HepG2 (cell line): ENCODE measurements around the gene ALDH4A1. TPM values are rescaled to one million over a fixed set of nuclear protein-coding genes. Genes with fewer than 3 reads are reported as not detected.

Experiments used
- AGO2 ChIP-seq: fragments of 200-400 bp; formaldehyde crosslinking; optimal IDR thresholded peaks from 2 replicates; pipeline ENCODE3; 2017; ENCODE audit warnings: mild to moderate bottlenecking, low read depth, low read length, moderate library complexity
- FOSL2 ChIP-seq: sonication (generic); formaldehyde crosslinking; IDR thresholded peaks from 2 replicates; pipeline ENCODE4 v1.4.0; 2020; ENCODE audit warnings: missing genetic modification reagents
- FOXA1 ChIP-seq, 2 experiments: fragments of 450-650 bp in 1 of 2; sonication (generic) in 1 of 2; formaldehyde crosslinking in 1 of 2; IDR thresholded peaks; 2 replicates each; pipeline versions ENCODE4 v1.4.0 to v1.6.1; 2016 to 2020; ENCODE audit warnings: missing genetic modification reagents in 1 of 2
- GABPA ChIP-seq, 2 experiments: IDR thresholded peaks; 2 replicates each; pipeline ENCODE4 v1.6.1; 2011 to 2016; ENCODE audit warnings: low read depth in 2 of 2, low read length in 1 of 2, missing biosample characterization in 1 of 2, missing genetic modification characterization in 1 of 2
- KDM5B ChIP-seq: sonication (generic); formaldehyde crosslinking; IDR thresholded peaks from 2 replicates; pipeline ENCODE4 v1.4.0; 2020; ENCODE audit warnings: missing genetic modification reagents, mild to moderate bottlenecking, borderline replicate concordance
- KMT2A ChIP-seq: sonication (generic); formaldehyde crosslinking; IDR thresholded peaks from 2 replicates; pipeline ENCODE4 v1.4.0; 2020; ENCODE audit warnings: missing genetic modification reagents
- MEIS2 ChIP-seq: sonication (generic); formaldehyde crosslinking; IDR thresholded peaks from 2 replicates; pipeline ENCODE4 v1.9.0; 2021; ENCODE audit warnings: mild to moderate bottlenecking, missing genetic modification reagents
- MTF1 ChIP-seq: sonication (generic); formaldehyde crosslinking; IDR thresholded peaks from 2 replicates; pipeline ENCODE4 v1.5.0; 2020; ENCODE audit warnings: missing genetic modification reagents
- NR3C1 ChIP-seq: sonication (generic); formaldehyde crosslinking; IDR thresholded peaks from 2 replicates; pipeline ENCODE4 v1.4.0; 2020; ENCODE audit warnings: missing genetic modification reagents
- ZKSCAN8 ChIP-seq: IDR thresholded peaks from 2 replicates; pipeline ENCODE4 v1.6.1; 2016; ENCODE audit warnings: borderline replicate concordance, missing genetic modification reagents, missing compliant biosample characterization
- ZNF274 ChIP-seq: sonication (generic); formaldehyde crosslinking; IDR thresholded peaks from 2 replicates; pipeline ENCODE4 v1.5.1; 2020; ENCODE audit warnings: mild to moderate bottlenecking, missing genetic modification reagents
- ZNF337 ChIP-seq: sonication (generic); formaldehyde crosslinking; IDR thresholded peaks from 2 replicates; pipeline ENCODE4 v1.5.1; 2020; ENCODE audit warnings: missing genetic modification reagents, low read depth, mild to moderate bottlenecking, borderline replicate concordance
- ZNF350 ChIP-seq: sonication (generic); formaldehyde crosslinking; IDR thresholded peaks from 2 replicates; pipeline ENCODE4 v1.4.0; 2020; ENCODE audit warnings: mild to moderate bottlenecking, low read depth, missing genetic modification reagents, borderline replicate concordance
- ZNF556 ChIP-seq: sonication (generic); formaldehyde crosslinking; IDR thresholded peaks from 2 replicates; pipeline ENCODE4 v1.4.0; 2020; ENCODE audit warnings: mild to moderate bottlenecking, missing genetic modification reagents, borderline replicate concordance
- ZNF850 ChIP-seq: sonication (generic); formaldehyde crosslinking; conservative IDR thresholded peaks from 2 replicates; pipeline ENCODE4 v1.9.0; 2021; ENCODE audit warnings: mild to moderate bottlenecking, missing genetic modification reagents
- ZSCAN20 ChIP-seq: sonication (generic); formaldehyde crosslinking; IDR thresholded peaks from 2 replicates; pipeline ENCODE4 v1.4.0; 2020; ENCODE audit warnings: missing genetic modification reagents, mild to moderate bottlenecking, borderline replicate concordance
- polyA plus RNA-seq, 8 experiments: library from polyadenylated mRNA; depleted of rRNA in 3 of 8; stranded (reverse) in 7 of 8; unstranded in 1 of 8; fragments of >200 nt; fragmentation: Illumina TruSeq in 4 of 8; extraction: Trizol in 4 of 8; gene quantifications; 2 replicates each; pipeline versions ENCODE4 v1.2.1 to v1.2.3, GENCODE V29; 2011 to 2016; ENCODE audit warnings: low read depth in 4 of 8, missing spikeins in 1 of 8, mixed read lengths in 1 of 8; ENCODE audit not compliant: insufficient read depth in 1 of 8
- total RNA-seq, 5 experiments: library from RNA; depleted of rRNA; stranded (reverse); fragments of >200 nt; fragmentation: Illumina TruSeq; extraction: Trizol; gene quantifications; 2 replicates each; pipeline ENCODE4 v1.2.3, GENCODE V29; 2016; ENCODE audit warnings: low read depth in 1 of 5
- TF ChIP-seq, protein P1 (sequence below): sonication (generic); formaldehyde crosslinking; IDR thresholded peaks from 2 replicates; pipeline ENCODE4 v1.8.0; 2022; ENCODE audit warnings: mild to moderate bottlenecking, missing genetic modification reagents
- TF ChIP-seq, protein P2 (sequence below): sonication (generic); formaldehyde crosslinking; IDR thresholded peaks from 2 replicates; pipeline ENCODE4 v1.8.0; 2022; ENCODE audit warnings: missing genetic modification reagents, low read depth, mild to moderate bottlenecking, borderline replicate concordance
- TF ChIP-seq, protein P3 (sequence below): sonication (generic); formaldehyde crosslinking; IDR thresholded peaks from 2 replicates; pipeline ENCODE4 v1.5.0; 2020; ENCODE audit warnings: mild to moderate bottlenecking, missing genetic modification reagents, borderline replicate concordance
- TF ChIP-seq, protein P4 (sequence below): sonication (generic); formaldehyde crosslinking; IDR thresholded peaks from 2 replicates; pipeline ENCODE4 v1.4.0; 2020; ENCODE audit warnings: missing genetic modification reagents, borderline replicate concordance
- TF ChIP-seq, protein P5 (sequence below): sonication (generic); formaldehyde crosslinking; IDR thresholded peaks from 2 replicates; pipeline ENCODE4 v1.5.1; 2020; ENCODE audit warnings: mild to moderate bottlenecking, moderate library complexity, missing genetic modification reagents

The ALDH4A1 gene
- total and polyA plus RNA-seq, 2 of the 13 experiments (the other 11 are each of a cell fraction or from before 2014, with no cell fraction given): 76.4 to 240 TPM

DNA sequence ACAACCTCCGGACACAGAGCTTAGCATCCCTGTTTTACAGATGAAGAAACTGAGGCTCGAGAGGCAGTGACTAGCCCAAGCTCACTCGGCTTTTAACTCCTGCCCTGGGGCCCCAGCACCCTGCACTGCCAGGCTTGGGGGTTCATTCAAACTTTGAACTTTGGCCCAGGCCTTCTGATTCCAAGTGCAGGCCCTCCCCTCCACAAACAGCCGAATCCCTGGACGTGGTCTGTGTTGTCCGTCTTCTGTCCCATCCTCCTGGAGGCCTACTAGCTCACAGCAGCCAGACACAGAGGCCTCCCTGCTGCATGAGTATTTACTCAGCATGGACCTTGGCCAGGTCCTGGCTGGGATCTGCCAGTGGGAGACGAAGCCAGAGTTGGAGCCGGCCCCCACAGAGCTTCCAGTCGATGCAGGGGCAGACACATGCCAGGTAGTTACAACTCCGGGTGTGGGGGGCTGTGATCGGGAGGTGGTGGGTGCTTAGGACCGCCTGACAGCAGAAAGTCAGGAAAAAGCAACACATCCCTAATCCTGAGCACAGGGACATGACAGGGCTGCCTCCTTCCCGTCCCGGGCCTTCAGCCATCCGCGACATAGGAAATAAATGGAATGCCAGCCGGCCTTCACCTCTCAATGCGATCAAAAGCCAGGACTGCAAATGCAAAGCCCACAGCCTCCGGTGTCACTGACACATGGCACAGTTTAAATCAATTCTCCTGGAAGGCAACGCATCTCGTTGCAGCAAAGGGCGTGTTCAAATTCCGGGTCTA is 46.7 kb upstream of the ALDH4A1 start (continued):
- no peak; the same call in none of the 2 replicates for TF ChIP-seq MTF1 (CRISPR knock-in tag)
- no peak for TF ChIP-seq FOXA1 (IDR thresholded peaks at IDR 0.05)
- peak; percentile 97 for TF ChIP-seq FOXA1 (CRISPR knock-in tag; IDR thresholded peaks at IDR 0.05)
- 0 out of 2 replicates have a peak, but pooled peaks have one; percentile 24 for TF ChIP-seq ZKSCAN8 (CRISPR knock-in tag)
- TF ChIP-seq, protein P1, sequence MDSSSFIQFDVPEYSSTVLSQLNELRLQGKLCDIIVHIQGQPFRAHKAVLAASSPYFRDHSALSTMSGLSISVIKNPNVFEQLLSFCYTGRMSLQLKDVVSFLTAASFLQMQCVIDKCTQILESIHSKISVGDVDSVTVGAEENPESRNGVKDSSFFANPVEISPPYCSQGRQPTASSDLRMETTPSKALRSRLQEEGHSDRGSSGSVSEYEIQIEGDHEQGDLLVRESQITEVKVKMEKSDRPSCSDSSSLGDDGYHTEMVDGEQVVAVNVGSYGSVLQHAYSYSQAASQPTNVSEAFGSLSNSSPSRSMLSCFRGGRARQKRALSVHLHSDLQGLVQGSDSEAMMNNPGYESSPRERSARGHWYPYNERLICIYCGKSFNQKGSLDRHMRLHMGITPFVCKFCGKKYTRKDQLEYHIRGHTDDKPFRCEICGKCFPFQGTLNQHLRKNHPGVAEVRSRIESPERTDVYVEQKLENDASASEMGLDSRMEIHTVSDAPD: peak; percentile 62; the same call in 1 of the 2 replicates
- TF ChIP-seq ZNF337: no peak; the same call in 1 of the 2 replicates
- peak; percentile 70 for TF ChIP-seq FOSL2 (CRISPR knock-in tag)
- TF ChIP-seq MEIS2: peak; percentile 85; the same call in 1 of the 2 replicates
- TF ChIP-seq ZNF350 (CRISPR knock-in tag): peak; percentile 91
- TF ChIP-seq, protein P2, sequence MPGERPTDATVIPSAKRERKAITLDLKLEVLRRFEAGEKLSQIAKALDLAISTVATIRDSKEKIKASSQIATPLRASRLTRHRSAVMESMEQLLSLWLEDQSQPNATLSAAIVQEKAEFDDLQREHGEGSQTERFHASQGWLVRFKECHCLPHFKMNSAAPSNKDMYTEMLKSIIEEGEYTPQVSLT (CRISPR knock-in tag): no peak
- TF ChIP-seq, protein P3, sequence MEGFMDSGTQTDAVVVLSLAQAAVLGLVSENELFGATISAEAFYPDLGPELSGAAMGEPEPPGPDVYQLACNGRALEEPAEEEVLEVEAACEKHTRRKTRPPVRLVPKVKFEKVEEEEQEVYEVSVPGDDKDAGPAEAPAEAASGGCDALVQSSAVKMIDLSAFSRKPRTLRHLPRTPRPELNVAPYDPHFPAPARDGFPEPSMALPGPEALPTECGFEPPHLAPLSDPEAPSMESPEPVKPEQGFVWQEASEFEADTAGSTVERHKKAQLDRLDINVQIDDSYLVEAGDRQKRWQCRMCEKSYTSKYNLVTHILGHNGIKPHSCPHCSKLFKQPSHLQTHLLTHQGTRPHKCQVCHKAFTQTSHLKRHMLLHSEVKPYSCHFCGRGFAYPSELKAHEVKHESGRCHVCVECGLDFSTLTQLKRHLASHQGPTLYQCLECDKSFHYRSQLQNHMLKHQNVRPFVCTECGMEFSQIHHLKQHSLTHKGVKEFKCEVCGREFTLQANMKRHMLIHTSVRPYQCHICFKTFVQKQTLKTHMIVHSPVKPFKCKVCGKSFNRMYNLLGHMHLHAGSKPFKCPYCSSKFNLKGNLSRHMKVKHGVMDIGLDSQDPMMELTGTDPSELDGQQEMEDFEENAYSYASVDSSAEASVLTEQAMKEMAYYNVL (CRISPR knock-in tag): peak; percentile 85
- TF ChIP-seq KDM5B (CRISPR knock-in tag): peak; percentile 94
- TF ChIP-seq, protein P4, sequence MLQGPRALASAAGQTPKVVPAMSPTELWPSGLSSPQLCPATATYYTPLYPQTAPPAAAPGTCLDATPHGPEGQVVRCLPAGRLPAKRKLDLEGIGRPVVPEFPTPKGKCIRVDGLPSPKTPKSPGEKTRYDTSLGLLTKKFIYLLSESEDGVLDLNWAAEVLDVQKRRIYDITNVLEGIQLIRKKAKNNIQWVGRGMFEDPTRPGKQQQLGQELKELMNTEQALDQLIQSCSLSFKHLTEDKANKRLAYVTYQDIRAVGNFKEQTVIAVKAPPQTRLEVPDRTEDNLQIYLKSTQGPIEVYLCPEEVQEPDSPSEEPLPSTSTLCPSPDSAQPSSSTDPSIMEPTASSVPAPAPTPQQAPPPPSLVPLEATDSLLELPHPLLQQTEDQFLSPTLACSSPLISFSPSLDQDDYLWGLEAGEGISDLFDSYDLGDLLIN (CRISPR knock-in tag): 0 out of 2 replicates have a peak, but pooled peaks have one; percentile 47
- TF ChIP-seq ZNF274 (CRISPR knock-in tag): peak; percentile 85; the same call in 1 of the 2 replicates
- TF ChIP-seq GABPA (IDR thresholded peaks at IDR 0.05; ENCODE audit: low read depth, low read length): no peak
- TF ChIP-seq GABPA (CRISPR knock-in tag; IDR thresholded peaks at IDR 0.05; ENCODE audit: low read depth): no peak
- no peak for TF ChIP-seq ZNF850
- TF ChIP-seq, protein P5, sequence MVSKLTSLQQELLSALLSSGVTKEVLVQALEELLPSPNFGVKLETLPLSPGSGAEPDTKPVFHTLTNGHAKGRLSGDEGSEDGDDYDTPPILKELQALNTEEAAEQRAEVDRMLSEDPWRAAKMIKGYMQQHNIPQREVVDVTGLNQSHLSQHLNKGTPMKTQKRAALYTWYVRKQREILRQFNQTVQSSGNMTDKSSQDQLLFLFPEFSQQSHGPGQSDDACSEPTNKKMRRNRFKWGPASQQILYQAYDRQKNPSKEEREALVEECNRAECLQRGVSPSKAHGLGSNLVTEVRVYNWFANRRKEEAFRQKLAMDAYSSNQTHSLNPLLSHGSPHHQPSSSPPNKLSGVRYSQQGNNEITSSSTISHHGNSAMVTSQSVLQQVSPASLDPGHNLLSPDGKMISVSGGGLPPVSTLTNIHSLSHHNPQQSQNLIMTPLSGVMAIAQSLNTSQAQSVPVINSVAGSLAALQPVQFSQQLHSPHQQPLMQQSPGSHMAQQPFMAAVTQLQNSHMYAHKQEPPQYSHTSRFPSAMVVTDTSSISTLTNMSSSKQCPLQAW: peak; percentile 88; the same call in 1 of the 2 replicates
- TF ChIP-seq NR3C1 (CRISPR knock-in tag): no peak
- peak; percentile 83; the same call in 1 of the 2 replicates for TF ChIP-seq ZNF556 (CRISPR knock-in tag)
- peak; percentile 78 for TF ChIP-seq ZSCAN20 (CRISPR knock-in tag)
- no peak for TF ChIP-seq AGO2
- peak; percentile 75; the same call in 1 of the 2 replicates for TF ChIP-seq KMT2A (CRISPR knock-in tag)
